Ovary (tissue), 3 donors: ENCODE measurements around the gene KLHL1.

Experiments used
- CTCF ChIP-seq, 3 donors: fragments of 450-650 bp in 2 of 3; fragments of 200-600 bp in 1 of 3; IDR thresholded peaks; one replicate each; pipeline versions ENCODE4 v1.5.1 to v1.8.0; 2016 to 2022; ENCODE audit warnings: antibody characterized with exemption in 3 of 3, mild to moderate bottlenecking in 1 of 3
- EP300 ChIP-seq: sonication (generic); formaldehyde crosslinking; IDR thresholded peaks from one replicate; pipeline ENCODE4 v1.6.1; 2017; ENCODE audit warnings: antibody characterized with exemption
- POLR2A ChIP-seq: fragments of 450-650 bp; IDR thresholded peaks from one replicate; pipeline ENCODE4 v1.6.1; 2017; ENCODE audit warnings: antibody characterized with exemption, mild to moderate bottlenecking, moderate library complexity
- donor health status: DM: no; HTN: no; CAD: no.

- TF ChIP-seq POLR2A (no peak), CTCF (IDR thresholded peaks at IDR 0.05) (no peak), EP300 (no peak)
Observed at GRCh38 chr13:69975496-69975895, 132.8 kb downstream of the KLHL1 start.
